MV-4-11 (cell line): ENCODE measurements around the gene KLHL18.
"Not testable (repeated sequence)": the region's sequence is repeated elsewhere in the genome, so short reads cannot be mapped to it uniquely, and the experiment has no call there.

Source experiments
- DNase-seq: peaks from one replicate; lab custom pipeline; 2025; lab: John Stamatoyannopoulos, UW

Gene KLHL18

DNA sequence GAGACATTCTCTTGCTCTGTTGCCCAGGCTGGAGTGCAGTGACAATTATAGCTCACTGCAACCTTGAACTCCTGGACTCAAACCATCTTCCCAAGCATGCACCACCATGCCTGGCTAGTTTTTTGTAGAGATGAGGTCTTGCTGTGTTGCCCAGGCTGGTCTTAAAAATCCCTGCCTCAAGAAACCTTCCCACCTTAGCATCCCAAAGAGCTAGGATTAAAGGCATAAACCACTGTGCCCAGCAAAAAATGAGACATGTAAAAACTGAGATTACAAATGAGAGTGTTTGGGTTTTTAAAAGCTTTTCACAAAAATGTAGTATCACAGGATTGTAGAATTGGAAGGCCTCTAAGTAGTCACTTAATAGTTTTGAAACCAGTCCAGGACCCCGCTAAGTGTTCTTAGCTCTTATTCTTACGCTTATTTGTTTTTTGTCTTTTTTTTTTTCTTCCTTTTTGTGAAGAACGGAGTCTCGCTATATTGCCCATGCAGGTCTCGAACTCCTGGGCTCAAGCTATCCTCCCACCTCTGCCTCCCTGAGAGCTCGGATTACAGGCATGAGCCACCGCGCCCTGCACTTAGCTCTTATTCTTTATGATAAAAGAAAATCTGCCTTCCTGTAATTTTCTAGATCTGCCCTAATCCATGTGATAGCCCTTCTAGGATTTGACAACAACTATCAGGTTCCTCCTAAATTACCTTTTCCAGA is 31.5 kb downstream of the KLHL18 start:
- no peak for DNase-seq

DNA sequence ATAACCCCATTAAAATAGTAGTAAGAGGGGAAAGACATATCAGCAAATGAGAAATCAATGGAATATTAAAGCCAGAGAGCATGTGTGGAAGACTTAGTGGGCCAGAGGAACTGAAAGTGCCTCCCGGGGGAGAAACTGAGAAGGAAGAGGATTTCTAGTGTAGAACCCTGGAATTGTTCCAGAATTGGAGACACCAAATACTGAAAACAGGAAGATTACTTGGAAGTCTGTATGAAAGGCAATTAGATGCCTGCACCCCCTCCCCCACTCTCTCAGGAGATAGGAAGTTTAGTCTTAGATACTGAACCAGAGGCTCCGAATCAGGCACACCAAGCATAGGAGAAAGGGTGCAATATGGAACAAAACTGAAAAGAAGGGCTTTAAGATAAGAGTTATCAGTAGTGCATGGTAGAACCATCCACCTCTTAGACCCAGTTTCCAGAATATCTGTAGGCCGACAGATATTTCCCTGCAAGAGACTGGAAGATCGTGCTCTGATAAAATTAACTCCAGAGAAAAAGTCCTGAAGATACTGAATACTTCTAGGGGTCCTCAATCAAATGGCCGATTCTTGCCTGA is 32.4 kb downstream of the KLHL18 start:
- DNase-seq, result peak; percentile 51

DNA sequence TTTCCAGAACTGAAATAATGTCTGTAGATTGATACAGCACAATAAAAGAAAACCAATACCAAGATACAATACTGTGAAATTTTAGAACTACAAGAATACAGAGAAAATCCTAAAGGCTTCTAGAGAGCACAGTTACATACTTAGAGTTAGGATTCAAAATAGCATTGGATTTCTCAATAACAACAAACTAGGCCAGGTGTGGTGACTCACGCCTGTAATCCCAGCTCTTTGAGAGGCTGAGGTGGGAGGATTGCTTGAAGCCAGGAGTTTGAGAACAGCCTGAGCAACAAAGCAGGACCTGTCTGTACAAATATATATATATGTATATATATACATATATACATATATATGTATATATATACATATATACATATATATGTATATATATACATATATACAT is 33.4 kb downstream of the KLHL18 start:
- not testable (repeated sequence) for DNase-seq

DNA sequence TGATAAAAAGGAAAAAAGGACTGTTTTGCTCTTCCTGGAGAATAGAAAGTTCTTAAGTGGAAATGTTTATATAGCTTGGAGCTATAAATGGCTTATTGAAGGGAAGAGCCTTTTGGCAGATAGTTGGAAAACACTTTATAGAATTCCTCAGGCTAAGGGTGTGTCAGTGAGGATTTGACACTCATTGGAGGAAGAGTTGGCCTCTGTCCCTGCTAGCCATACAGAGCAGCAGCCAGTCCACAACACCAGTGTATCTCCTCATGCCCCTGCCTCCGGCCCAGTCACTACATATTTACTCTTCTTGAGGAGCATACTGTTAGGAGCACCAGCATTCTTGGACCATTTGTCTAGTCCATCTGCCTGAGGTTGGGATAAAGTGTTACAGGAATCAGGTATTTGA is 36.2 kb downstream of the KLHL18 start:
- no peak for DNase-seq

DNA sequence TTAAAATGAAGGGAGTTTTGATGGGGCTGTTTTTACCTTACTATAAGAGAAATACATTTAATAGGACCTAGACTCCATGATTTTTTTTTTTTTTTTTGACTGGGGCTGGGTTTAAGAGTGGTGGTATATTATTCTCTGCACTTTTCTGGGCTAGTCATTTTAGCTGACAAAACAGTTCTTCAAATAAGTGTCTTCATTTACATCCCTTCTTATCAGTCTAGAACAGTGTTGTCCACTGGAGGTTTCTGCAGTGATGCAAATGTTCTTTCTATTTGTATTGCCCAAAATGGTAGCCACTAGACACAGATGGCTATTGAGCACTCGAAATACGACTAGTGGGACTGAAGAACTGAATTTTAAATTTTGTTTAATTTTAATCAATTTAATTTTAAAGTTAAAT is 37.2 kb downstream of the KLHL18 start:
- no peak for DNase-seq

DNA sequence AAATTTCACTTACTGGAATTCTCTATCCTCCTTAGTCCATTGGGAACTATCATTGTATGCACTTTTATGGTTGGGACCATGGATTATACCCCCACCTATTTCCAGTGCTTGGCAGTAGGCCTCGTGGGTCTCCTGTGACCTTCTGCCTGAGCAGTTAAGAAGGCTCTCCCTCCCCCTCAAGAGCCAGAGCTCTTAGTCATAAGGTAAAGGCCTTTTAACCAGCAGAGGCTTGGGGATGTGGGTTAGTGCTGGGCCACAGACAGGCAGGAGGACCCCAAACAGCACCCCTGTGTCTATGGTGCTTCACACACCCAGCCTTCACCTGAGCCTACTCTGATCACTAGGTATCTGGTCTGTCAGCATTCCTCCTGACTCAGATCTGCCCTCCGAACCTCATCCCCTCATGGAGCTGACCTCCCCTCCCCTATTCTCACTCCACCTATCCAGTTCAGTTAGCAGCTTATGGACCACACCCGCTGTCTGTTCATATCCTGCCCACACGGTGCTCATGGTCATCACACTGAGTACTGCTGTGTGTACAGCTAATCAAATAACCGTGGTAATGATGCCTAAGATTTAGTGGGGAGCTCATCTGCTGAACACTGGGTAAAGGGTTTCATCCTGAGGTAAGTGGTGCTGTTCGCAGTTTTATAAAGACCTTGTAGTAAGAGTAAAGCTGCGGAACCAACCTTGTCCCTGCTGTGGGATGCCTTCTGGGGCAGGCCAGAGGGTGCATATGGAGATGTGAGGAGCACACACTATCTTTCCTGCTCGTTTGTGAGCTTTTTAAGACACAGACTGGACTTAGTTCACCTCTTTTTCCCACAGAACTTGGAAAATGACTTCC is 40.9 kb downstream of the KLHL18 start:
- no peak for DNase-seq

DNA sequence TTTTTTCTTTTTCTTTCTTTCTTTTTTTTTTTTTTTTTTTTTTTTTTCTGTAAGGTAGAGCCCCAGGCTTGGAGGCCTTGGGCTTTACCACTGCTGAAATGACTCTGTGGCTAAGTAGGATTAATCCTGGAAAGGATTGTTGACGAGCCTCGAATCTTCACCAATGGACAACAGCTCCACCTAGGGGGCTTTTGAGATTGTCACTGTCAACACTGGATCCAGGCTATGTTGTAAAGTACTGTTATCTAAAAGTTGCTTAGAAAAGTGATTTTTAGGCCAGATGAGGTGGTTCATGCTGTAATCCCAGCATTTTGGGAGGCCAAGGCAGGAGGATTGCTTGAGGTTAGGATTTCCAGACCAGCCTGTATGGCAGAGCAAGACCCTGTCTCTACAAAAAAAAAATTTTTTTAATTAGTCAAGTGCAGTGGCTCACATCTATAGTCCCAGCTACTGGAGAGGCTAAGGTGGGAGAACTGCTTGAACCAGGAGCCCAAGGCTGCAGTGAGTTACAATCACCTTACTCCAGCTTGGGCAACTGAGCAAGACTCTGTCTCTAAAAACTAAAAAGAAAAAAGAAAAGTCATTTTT is 41.6 kb downstream of the KLHL18 start:
- peak; percentile 76 for DNase-seq

DNA sequence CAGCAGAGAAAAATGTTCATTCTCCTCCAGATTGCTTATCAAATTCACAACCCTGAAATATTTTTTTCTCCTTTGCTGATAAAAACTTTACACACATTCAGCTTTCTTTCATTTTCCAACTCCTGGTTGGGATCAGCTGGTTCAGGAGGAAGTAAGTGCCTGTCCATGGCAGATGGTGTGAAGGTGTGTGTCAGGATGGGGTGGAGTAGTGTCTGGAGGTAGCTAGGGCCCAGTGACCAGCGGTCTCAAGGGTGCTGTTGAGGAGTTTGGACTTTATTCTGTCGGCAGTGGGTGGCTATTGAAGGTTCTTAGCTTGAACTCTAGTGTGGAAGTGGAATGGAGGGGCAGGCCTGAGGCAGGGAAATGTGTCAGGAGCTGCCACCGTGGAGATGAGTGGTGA is 51.2 kb downstream of the KLHL18 start:
- no peak for DNase-seq

DNA sequence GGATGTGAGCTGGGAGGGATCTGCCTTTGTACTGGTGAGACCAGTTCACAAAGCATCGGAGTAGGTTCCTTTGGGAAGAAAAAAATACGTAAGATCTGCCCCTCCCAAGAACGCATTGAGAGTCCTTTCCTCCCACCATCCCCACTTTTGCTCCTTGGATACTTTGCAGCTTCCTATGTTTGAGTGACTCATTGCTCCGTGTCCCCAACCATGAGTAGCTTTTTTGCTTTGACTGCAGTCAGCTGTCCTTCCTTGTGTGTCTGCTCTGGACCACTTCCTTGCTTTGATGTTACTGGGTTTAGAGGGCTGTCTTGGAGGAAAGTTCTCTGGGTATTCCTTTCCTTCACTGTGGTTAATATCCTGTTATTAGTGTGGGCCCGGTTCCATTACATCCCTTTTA is 54.9 kb downstream of the KLHL18 start:
- DNase-seq, result no peak

DNA sequence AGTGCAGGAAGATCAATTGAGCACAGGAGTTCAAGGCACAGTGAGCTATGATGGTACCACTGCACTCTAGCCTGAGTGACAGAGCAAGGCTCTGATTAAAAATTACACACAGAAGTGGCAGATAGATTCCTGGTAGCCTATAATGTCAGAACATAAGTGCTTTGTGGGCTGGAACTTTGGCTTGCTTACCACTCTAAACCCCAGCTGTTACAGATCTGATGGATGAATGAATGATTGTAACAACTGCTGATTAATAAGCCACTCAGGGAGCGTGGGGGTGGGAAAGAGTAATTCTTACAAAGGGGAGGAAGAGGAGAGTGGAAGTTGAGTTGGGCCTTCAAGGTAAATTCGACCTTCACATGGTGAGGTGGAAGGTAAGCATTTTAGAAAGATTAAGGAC is 57.2 kb downstream of the KLHL18 start:
- DNase-seq, result no peak

DNA sequence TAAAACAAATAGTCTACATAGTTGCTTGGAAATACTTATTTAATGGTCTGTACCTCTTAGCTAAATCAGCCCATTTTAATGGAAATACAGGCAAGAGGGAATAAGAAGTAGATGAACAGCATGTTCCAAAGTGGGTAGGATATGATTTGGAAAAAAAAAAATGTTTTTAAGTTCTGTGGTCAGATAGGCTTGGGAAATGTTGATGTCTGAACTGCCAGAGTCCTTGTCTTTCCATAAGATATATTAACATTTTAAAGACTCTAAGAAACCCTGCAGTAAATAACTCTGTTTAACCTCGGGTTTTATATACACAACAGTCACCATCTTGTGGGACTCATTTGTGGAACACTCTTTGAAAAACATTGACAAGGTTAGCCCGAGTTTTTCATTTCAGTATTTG is 58.1 kb downstream of the KLHL18 start:
- no peak for DNase-seq

DNA sequence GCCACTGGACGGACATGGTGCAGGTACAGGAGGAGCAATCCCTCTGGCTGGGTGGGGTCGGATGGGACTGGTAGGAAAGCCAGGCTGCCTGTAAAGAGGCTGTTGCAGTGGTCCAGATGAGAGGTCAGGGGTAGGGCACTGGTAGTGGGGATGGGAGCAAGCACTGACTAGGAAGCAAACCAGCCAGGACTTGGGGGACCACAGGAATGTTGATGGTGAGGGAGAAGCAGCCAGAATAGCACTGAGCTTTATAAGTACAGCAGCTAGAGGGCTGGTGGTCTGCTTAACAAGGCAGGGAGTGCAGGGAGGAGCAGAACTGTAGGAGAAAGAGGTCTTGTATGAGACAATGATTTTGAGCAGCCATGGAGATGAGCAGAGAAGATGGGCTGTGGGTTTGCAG is 59.4 kb downstream of the KLHL18 start:
- no peak for DNase-seq

DNA sequence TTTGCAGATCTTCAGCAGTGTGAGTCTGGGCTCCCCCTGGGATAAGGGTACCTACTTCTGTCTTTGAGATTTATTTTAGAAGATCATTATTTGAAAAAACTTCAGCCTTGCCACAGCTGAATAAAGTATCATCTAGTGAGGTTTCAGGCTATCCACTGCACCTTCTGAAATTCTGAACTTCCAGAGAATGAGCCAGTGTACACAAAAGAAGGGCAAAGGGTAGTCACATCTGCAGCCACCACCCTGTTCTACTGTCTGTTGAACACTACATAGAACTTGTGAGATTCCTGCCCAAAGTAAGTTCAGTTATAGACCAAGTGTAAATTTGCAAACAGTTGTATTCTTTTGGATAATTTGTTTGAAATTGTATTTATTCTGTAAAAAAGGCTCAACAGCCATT is 60.1 kb downstream of the KLHL18 start:
- no peak for DNase-seq

DNA sequence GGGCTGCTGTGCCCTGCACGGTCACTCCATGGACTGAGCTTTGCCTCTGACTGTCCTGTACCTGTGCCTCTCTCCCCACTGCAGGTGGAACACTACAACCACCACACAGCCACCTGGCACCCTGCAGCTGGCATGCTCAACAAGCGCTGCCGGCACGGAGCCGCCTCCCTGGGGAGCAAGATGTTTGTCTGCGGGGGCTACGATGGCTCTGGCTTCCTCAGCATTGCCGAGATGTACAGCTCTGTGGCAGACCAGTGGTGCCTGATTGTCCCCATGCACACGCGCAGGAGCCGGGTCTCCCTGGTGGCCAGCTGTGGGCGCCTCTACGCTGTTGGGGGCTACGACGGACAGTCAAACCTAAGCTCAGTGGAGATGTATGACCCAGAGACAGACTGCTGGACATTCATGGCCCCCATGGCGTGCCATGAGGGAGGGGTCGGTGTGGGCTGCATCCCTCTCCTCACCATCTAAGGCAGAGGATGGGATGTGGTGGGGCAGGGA is 60.8 kb downstream of the KLHL18 start:
- DNase-seq, result no peak

DNA sequence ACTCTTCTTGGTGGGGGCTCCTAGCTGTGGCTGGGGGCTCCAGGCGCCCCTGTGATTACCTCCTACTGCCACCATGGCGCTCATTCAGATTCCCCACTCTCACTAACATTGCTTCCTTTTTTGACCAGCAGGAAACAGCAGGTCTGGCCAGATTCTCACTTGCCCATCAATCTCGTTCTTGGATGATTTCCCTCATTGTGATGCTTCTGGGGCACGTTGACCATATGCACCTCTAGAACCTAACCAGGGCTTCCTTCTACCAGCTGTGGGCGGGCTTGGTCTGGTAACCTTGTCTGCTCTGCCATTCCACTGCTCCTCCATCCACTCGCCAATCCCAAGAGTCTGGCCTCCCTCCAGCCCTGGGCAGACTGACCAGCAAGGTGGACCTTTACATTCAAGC is 62.2 kb downstream of the KLHL18 start:
- no peak for DNase-seq

DNA sequence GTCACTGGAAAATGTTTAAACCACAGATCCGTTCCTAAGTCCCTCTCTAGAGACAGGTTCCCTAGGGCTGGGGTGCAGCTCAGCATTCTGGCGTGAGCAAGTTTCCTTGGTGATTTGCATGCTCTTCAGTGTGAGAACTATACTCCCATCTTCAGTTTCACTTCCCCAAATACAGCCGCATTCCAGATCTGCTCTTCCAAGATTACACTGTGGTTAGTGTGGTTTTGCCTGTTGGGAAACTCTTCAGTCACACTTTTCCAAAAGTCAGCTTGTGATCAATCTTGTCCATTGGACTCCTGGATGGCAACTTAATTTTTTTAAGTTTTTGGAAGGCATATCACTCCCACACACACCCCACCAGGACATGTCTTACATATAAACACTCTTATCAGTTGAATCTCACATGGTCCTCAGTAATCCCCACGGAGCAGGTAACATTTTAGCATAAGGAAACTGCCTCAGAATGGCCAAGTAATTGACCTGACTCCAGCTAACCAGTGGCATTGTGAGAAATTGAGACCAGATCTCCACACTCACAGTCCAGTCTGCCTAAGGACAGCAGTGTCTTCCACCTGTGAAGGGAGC is 64.6 kb downstream of the KLHL18 start:
- peak; percentile 96 for DNase-seq

DNA sequence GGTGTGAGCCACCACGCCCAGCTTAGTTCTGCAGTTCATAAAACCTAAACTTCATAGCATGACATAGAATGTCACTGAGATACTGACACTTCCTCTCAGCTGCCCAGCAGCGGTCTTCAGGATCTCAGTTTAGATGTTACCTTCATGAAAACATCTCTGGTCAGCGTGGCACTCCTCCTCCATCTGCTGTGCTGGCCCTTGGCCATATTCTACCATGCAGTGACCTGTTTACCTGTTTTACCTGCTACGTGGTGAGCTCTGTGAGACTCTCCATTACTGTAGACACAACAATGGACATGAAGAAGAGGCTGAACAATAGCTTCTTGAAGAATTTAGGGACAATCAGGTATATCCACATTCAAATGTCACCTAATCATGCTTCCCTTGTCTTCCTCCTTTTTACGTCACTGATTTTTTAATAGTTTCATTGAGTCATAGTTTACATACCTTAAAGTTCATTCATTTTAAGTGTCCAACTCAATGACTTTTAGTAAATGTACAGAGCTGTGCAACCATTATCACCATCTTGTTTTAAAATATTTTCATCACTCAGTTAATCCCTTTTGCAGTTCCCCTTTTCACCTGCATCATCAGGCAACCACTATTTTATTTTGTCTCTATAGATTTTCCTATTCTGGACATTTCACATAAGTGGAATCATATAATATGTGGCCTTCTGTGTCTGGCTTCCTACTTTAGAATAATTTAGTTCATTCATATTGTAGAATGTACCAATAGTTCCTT is 65.8 kb downstream of the KLHL18 start:
- DNase-seq, result no peak

DNA sequence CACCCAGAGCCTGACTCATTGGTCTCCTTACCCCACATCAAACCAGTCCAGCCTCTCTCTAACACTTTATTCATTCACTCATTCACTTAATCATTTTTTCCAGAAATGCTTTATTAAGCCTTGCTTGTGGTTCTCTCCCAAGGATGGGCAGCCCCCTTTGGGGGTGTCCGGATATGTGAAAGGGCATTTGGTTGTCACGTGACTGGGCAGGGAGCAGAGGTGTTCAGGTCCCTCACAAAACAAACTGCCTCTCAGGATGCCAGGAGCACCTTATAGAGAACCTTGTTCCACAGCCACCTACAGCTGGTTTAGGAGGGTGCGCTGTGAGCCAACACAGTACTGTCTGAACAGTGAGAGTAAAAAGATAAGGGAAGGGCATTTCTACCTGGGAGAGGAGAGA is 72.3 kb downstream of the KLHL18 start:
- no peak for DNase-seq

DNA sequence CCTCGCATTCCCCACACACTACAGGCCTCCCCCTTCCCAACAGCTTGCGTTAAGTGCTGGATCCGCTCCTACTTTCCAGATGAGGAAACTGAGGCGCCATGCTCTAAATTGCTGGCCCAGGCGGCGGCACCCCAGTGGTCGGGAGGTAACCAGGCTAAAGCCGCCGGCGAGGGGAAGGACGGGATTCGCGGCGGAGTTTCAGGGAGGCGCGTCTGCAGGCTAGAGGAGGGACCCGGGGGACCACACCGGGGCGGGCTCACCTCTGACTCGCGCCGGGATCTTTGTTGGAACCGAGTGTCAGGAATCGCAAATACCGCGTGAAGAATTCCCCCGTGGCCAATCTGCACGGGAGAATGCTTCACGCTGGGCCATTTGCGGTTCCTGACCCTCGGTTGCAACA is 73.5 kb downstream of the KLHL18 start:
- DNase-seq, result no peak

DNA sequence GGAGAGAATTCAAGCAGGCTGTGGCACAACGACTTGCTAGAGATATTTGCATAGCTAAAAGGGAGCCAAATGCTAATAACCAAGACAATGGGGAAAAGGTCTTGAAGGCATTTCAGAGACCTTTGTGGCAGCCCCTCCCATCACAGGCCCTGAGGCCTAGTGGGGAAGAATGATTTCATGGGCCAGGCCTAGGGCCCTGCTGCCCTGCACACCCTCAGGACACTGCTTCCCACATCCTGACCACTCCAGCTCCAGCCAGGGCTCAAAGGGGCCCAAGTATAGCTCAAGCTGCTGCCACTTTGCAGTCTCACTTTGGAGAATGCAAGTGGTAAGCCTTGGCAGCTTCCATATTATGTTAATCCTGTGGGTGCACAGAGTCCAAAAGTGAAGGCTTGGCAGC is 76.6 kb downstream of the KLHL18 start:
- no peak for DNase-seq

DNA sequence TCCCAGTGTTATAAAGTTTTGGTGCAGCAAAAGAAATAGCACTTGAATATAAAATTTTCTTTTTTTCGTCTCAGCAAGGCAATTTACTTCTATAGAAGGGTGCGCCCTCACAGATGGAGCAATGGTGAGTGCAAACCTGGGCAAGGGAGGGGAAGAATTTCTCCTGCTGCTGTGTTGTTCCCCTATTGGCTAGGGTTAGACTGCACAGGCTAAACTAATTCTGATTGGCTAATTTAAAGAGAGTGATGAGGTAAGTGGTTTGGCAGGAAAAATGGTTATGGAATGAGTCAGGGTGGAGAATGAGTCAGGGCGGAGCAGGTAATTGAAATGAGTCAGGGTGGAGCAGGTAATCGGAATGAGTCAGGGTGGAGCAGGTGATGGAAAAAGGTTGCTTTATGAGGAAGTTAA is 77.4 kb downstream of the KLHL18 start:
- not testable (repeated sequence) for DNase-seq

DNA sequence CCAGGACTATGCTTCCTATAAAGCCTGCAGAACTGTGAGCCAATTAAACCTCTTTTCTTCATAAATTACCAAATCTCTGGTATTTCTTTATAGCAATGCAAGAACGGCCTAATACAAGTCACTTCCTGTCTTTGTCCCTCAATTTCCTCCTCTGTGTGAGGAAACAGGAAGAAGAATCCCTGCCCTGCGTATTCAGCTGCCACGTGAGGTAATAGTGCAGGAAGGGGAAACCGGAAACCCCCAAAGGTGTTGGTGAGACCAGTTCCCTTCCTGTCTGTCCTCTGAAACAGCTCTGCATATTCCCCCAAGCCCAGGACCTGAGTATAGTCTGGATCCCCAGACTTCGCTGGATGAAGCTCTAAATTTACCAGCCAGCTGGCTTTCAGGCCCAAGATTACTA is 80.0 kb downstream of the KLHL18 start:
- peak; percentile 20 for DNase-seq
